Measurements from ENCODE around the gene MINDY2.

- no peak for TF ChIP-seq EZH2phosphoT487 (IDR thresholded peaks at IDR 0.05; ENCODE audit: low read depth)
- TF ChIP-seq CTCF (IDR thresholded peaks at IDR 0.05; ENCODE audit: low read depth, low read length): no peak
Measured at GRCh38 chr15:58732625-58733363, 38.3 kb upstream of the MINDY2 start.

Data from OCI-LY3 (cell line).